DMS153 treated with DMSO at 0.1 percent for 48 hours (cell line): ENCODE measurements around the gene CHTF8.

Source experiments
- DNase-seq: peaks from one replicate; lab custom pipeline; 2025; ENCODE audit not compliant: unreplicated experiment; lab: John Stamatoyannopoulos, UW

The CHTF8 gene

DNA sequence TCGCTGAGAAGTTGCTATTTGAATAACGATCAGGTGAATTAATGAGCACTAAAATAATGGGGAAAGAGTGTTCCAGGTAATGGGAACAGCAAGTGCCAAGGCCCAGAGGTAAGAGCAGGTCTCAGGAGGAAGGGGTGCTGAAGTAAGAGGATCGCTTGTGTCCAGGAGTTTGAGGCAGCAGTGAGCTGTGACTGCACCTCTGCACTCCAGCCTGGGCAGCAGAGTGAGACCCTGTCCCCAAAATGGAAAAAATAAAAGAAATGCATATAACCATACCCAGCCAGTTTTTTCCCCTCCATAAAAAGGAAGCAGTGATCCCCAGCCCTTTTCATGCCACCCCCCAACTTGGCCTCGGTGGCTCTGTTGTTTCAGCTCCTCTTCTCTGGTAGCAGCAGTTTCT, 43.7 kb downstream of the CHTF8 start:
- DNase-seq: no peak

DNA sequence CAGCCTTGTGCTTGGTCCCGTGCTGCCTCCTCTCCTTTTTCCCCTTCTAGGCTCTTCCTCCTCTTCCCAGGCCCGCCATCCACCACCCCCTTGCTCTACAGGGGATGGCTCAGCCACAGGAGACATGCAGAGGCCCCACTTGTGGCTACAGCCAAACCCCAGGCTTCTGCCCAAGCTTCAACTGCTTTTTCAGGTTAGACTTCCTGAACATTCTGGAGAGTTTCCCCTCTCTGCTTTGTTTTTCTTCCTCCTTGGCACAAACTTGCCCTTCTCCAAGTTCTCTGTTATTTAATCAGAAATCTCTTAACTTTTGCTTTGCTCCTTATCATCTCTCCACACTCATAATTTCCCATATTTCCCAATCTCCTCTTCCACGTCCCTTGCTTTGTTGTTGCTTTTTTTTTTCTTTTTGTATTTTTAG, 45.2 kb downstream of the CHTF8 start:
- no peak for DNase-seq

DNA sequence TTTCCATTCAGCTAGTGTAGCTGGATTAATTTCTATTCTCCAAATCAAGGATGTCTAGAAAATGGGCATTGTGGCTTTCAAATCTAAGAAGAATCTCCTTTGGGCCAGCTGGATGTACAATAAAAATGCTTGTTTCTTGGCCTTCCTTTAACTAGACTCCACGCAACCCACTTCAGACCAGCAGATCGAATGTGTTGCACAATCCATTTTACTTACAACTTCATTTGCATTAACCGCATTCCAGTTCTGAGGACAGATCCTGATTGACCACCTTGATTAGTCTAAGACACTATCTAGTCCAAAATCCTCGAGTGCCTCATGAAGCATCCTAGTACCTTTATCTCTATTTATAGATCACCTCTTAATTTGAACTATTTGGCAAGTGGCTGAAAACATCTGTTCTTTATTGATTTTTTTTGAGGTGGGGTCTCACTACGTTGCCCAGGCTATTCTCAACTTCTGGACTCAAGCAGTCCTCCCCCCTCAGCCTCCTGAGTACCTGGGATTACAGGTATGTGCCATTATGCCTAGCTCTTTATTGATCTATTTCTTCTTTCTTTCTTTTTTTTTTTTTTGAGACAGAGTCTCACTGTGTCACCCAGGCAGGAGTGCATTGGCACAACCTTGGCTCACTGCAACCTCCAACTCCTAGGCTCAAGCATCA, 47.2 kb downstream of the CHTF8 start:
- DNase-seq: no peak

DNA sequence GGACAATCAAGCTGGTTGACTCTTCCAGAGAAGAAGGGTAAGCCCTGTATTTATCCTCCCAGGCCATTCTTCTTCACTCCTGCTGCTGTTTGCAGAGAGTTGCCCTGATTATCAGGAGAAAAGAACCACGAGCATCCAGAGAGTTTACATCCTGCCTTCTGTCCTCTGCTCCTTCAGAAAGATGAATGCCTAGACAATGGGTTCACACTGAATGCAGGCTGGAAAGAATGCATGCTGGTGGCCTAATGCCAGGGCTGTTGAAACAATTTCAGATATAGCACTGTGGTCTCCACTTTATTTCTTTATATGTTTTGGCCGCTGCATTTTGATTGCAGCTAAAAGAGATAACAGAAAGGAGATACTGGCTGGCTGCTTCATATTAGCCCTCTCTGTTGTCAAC, 48.1 kb downstream of the CHTF8 start:
- DNase-seq: no peak

DNA sequence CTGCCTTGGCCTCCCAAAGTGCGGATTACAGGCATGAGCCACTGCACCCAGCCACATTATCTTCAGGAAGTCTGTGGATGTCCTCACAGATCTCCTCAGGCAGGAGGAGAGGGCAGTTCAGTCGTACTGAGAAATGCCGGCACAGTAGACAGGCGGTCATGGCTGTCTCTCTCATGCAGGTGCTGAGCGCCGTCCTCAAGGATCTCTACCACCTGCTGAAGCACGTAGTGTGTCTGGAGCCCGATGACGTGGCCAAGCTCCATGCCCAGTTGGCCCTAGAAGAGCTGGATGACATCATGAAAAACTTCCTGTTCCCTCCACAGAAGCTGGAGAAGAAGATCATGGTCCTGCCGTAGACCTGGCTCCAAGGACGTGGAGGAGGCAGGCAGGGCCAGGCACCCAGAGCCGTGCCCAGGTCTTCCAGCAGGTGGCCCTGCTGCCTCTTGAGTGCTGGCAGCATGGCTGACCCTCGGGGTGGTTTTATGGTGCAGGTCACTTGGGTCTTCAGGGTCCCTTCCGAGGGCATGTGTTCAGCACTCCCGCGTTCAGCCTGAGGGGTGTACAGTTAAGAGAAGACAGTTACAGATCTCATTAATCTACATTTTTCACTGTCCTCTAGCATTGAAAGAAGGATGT, 49.0 kb downstream of the CHTF8 start:
- DNase-seq: no peak

DNA sequence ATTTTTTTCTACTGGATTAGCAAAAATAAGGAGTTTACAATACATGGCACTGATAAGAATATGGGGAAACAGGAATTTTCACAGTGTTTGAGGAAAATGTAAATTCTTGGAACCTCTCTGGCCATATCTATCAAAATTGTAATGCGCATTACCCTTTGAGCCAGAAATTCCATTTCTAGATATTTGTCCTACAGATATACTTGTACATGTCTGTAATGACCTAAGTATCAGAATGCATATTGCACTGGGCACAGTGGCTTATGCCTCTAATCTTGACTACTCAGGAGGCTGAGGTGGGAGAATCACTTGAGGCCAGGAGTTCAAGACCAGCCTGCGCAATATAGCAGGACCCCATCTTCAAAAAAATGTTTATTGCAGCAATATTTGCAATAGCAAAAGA, 52.7 kb downstream of the CHTF8 start:
- no peak for DNase-seq

DNA sequence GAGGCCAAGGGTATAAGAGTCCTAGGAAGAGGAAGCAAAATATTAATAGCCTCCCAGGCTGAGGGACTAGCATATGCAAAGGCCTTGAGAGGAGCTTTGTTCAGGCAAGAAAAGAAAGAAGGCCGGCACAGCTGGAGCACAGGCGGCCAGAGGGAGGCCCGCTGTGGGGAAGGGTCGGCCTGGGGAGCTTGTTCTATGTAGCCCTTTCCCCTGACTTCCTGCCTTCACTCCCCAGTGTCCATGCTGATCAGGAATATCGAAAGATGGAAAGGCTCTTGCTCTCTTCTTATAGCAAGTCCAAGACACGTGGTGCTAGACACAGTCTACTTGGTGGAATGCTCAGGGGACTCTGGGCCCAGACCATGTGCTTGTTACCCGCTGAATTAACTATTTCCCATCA, 54.3 kb downstream of the CHTF8 start:
- no peak for DNase-seq

DNA sequence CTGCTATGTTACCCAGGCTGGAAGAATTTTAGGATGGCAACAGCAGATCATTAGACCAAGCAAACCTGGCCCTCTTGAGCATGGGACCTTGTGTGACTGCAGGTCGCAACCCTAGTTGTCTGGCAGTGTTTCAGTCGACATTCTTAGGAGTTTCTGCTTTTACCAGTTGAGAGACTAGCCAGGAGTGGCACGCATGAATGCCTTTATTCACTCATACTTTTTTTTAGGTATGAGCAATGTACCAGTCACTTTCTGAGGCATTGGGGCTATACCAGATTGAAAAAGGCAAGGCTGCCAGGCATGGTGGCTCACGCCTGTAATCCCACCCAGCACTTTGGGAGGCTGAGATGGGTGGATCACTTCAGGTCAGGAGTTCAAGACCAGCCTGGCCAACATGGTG, 55.1 kb downstream of the CHTF8 start:
- DNase-seq: no peak

DNA sequence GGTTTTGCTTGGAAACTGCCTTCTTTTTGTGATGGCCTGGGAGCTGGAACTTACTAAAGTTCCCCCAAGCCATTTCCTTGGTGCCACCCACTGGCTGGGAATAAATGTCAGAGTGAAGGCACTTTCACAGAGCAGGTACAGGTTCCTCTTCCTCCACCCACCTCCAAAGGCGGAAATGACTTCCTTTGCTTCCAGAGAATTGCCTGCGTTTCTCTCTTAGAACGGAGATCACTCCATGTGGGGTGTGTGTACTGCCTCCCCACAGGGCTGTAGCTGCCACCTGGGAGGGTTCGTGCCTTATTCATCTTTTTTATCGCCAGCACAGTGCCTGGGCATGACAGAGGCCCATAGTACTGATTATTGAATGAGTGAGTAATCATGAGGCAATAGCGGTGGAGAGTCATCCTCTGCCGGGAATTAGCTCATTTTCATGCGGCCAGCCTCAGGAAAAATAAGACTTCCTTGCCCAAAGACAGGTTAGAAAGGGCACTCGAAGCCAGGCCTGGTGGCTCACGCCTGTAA, 59.1 kb downstream of the CHTF8 start:
- peak; percentile 30 for DNase-seq

DNA sequence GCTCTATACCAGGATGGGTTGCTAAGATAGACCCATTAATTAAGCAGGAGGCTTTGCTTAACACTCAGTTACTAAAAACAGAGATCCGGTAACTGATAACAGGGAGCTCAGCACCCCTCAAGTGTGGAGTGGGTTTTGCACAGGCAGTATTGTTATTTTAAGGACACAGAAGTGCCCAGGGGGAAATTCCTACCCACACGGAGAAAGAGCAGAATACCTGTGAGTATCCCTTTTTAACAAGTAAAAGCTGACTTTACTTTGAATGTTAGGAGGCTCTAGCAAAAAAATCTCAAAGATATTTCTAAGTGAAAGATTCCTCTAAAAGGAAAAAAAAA, 59.8 kb downstream of the CHTF8 start:
- no peak for DNase-seq

DNA sequence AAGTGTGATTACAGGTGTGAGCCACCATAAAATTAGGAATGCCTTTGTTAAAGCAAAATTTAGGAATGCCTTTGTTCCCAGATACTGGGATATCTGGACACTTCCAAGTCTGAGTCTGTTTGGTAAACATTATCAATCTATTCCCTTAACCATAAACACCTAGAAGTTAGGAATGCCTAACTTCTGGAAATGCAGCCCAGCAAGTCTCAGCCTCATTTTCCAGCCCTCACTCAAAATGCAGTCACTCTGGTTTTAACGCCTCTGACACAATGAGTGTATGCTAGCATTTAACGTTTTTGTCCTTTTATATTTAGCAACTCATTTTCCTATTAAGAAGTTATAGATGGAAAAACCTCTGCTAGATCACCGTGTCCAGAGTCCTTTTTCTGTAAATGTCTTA, 61.4 kb downstream of the CHTF8 start:
- no peak for DNase-seq

DNA sequence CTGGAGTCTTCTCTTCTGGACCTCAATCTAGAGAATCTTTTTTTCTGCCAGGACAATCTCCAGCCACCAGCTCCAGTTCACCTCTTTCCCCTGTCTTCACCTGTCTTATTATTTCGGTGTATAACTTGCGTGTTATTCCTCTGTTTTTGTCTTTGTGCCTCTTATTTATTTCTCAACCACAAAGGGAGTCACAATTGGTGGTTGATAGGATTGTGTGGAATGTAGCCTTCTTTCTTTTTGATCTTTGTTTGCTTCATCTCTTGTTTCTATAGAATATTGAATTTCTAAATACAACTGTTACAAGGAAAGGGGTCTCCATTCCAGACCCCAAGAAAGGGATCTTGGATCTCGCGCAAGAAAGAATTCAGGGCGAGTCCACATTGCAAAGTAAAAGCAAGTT, 62.9 kb downstream of the CHTF8 start:
- no peak for DNase-seq
